K562 (cell line): ENCODE results near the gene UBE2L6. TPM values are rescaled to one million over a fixed set of nuclear protein-coding genes. Genes with fewer than 3 reads are reported as not detected.

ENCODE experiments used
- ATAC-seq: fragments of 200-7000 bp; cut with Tn5 transposase; 3 replicates; pipeline ENCODE4 v1.9.1; 2020; ENCODE audit warnings: moderate library complexity
- BruUV-seq: library from RNA; stranded (reverse); fragments of 400-500 nt; replicated peaks from 2 replicates; lab custom pipeline; 2021; lab: Mats Ljungman, UMichigan
- CTCF ChIA-PET: fragments of 300-600 bp; formaldehyde crosslinking; extraction: SDS; loops from one replicate; lab custom pipeline; 2021; ENCODE audit warnings: low intra/inter-chr PET ratio; lab: Yijun Ruan, JAX
- POLR2A ChIA-PET: fragments of 300-600, 350-650 bp; sonication (Branson Sonifier 250); formaldehyde crosslinking; extraction: SDS; loops from one replicate; lab custom pipeline; 2021; ENCODE audit warnings: antibody characterized with exemption, inconsistent platforms; lab: Yijun Ruan, JAX
- DNase-seq, 4 experiments: peaks; one replicate each; pipeline versions ENCODE4 v3.0.0 to v3.0.0-alpha.2; 2011 to 2018; ENCODE audit warnings: low spot score in 3 of 4, mixed read lengths in 3 of 4; ENCODE audit errors: extremely low read depth in 1 of 4
- FAIRE-seq: peaks from 2 replicates; lab custom pipeline; 2011; peaks lifted over from hg19 to GRCh38; lab: Jason Lieb, UNC
- H2AFZ ChIP-seq: 2 replicates; pipeline ENCODE4 v1.6.0; 2011; ENCODE audit warnings: low read depth, low read length, control low read depth, inconsistent platforms
- H3K27ac ChIP-seq: fragments of 200-600 bp; 3 replicates; pipeline ENCODE4 v1.8.0; 2011; ENCODE audit warnings: low read depth, mild to moderate bottlenecking, control low read depth, inconsistent platforms, low read length, moderate library complexity, mixed read lengths; ENCODE audit errors: extremely low read depth
- H3K27me3 ChIP-seq, 2 experiments: fragments of 300-600 bp in 1 of 2; 2 replicates in 1 of 2; 3 replicates in 1 of 2; pipeline versions ENCODE4 v1.6.0 to v1.8.0; 2011; ENCODE audit warnings: inconsistent platforms in 2 of 2, low read length in 2 of 2, mild to moderate bottlenecking in 1 of 2, mixed read lengths in 1 of 2, moderate library complexity in 1 of 2; ENCODE audit not compliant: control insufficient read depth in 2 of 2, insufficient read depth in 2 of 2
- H3K36me3 ChIP-seq: fragments of 300-600 bp; 3 replicates; pipeline ENCODE4 v1.8.0; 2011; ENCODE audit warnings: mild to moderate bottlenecking, low read length, inconsistent platforms; ENCODE audit not compliant: control insufficient read depth, insufficient read depth
- H3K4me1 ChIP-seq, 2 experiments: fragments of 200-600 bp in 1 of 2; replicated peaks in 1 of 2; 2 replicates in 1 of 2; 3 replicates in 1 of 2; pipeline versions ENCODE4 v1.5.1 to v1.8.0; 2011; ENCODE audit warnings: inconsistent platforms in 2 of 2, low read length in 2 of 2, mild to moderate bottlenecking in 1 of 2, mixed read lengths in 1 of 2, moderate library complexity in 1 of 2; ENCODE audit not compliant: control insufficient read depth in 2 of 2, insufficient read depth in 2 of 2
- H3K4me2 ChIP-seq: 2 replicates; pipeline ENCODE4 v1.6.1; 2011; ENCODE audit warnings: low read length, control low read depth, inconsistent platforms, mixed read lengths; ENCODE audit not compliant: insufficient read depth
- H3K4me3 ChIP-seq: fragments of 200-600 bp; sonication (generic), shearing (Covaris generic); 2 replicates; pipeline ENCODE4 v1.5.1; 2016; ENCODE audit warnings: control low read depth, inconsistent platforms
- H3K79me2 ChIP-seq: fragments of 200-600 bp; 3 replicates; pipeline ENCODE4 v1.8.0; 2011; ENCODE audit warnings: low read length, inconsistent platforms; ENCODE audit not compliant: control insufficient read depth, insufficient read depth
- H3K9ac ChIP-seq, 2 experiments: 2 replicates each; pipeline versions ENCODE4 v1.6.0 to v1.6.1; 2011; ENCODE audit warnings: low read depth in 2 of 2, low read length in 2 of 2, control low read depth in 1 of 2, inconsistent platforms in 1 of 2, mild to moderate bottlenecking in 1 of 2, mixed read lengths in 1 of 2; ENCODE audit not compliant: insufficient read depth in 1 of 2
- H3K9me1 ChIP-seq: one replicate; pipeline ENCODE4 v1.6.0; 2011; ENCODE audit warnings: inconsistent platforms, mild to moderate bottlenecking, low read length, moderate library complexity; ENCODE audit not compliant: control insufficient read depth, insufficient read depth
- H3K9me3 ChIP-seq: replicated peaks from 2 replicates; pipeline ENCODE4 v1.5.1; 2011; ENCODE audit warnings: low read depth, low read length, inconsistent platforms; ENCODE audit not compliant: control insufficient read depth, insufficient read depth
- H4K20me1 ChIP-seq: replicated peaks from 2 replicates; pipeline ENCODE4 v1.6.1; 2011; ENCODE audit warnings: low read length, inconsistent platforms, mixed read lengths; ENCODE audit not compliant: control insufficient read depth, insufficient read depth
- EP400 ChIP-seq: fragments of 450-650 bp; IDR thresholded peaks from 2 replicates; pipeline ENCODE4 v1.6.1; 2017; ENCODE audit warnings: antibody characterized with exemption, mild to moderate bottlenecking, moderate library complexity
- FOXJ2 ChIP-seq: fragments of 200-800 bp; sonication (Bioruptor generic); IDR thresholded peaks from 2 replicates; pipeline ENCODE4 v1.6.1; 2016; ENCODE audit warnings: missing genetic modification characterization, missing compliant biosample characterization
- ZNF561 ChIP-seq: fragments of 450-650 bp; formaldehyde crosslinking; conservative IDR thresholded peaks from 2 replicates; pipeline ENCODE4 v1.4.0; 2020; ENCODE audit warnings: mild to moderate bottlenecking, moderate library complexity
- WGBS: fragments of 100-300 bp; shearing (Covaris generic); methylation state at CpG from one replicate; pipeline ENCODE4 v1.1.6; 2016; ENCODE audit warnings: low coverage, mixed read lengths; ENCODE audit not compliant: insufficient coverage; ENCODE audit errors: missing lambda C conversion rate; 5-methylcytosine and 5-hydroxymethylcytosine counted together
- in situ Hi-C: fragments of 300-500 bp; cut with MboI; formaldehyde crosslinking; loops from 4 replicates; pipeline ENCODE4 v1.15.0; 2018; ENCODE audit warnings: inconsistent platforms, mixed read lengths
- intact Hi-C: fragments of 100-400 bp; cut with micrococcal nuclease; formaldehyde crosslinking; loops from 2 replicates; pipeline ENCODE4 v1.14.2; 2022
- polyA plus RNA-seq, 8 experiments: library from polyadenylated mRNA; depleted of rRNA in 4 of 8; stranded (reverse) in 5 of 8; unstranded in 3 of 8; fragments of >200 nt; fragmentation: Nextera tagmentation in 2 of 8; fragmentation: Illumina TruSeq in 1 of 8; extraction: Ambion mirVana in 2 of 8; extraction: Trizol in 1 of 8; gene quantifications; 2 replicates each; pipeline versions ENCODE4 v1.2.1 to v1.2.3, GENCODE V29; 2011 to 2014; ENCODE audit warnings: inconsistent platforms in 1 of 8, missing spikeins in 1 of 8
- total RNA-seq, 7 experiments: library from RNA; depleted of rRNA in 6 of 7; stranded (reverse); fragments of >200 nt in 6 of 7; fragmentation: Illumina TruSeq in 2 of 7; extraction: Trizol in 2 of 7; gene quantifications; 2 replicates each; pipeline versions ENCODE4 v1.2.1 to v1.2.3, GENCODE V29; 2011 to 2021; ENCODE audit warnings: low replicate concordance in 1 of 7
- TF ChIP-seq, protein P1 (sequence below), 2 experiments: fragments of 200-800 bp in 1 of 2; sonication (Bioruptor generic) in 1 of 2; sonication (generic) in 1 of 2; formaldehyde crosslinking in 1 of 2; IDR thresholded peaks in 1 of 2; conservative IDR thresholded peaks in 1 of 2; 2 replicates each; pipeline versions ENCODE4 v1.5.0 to v1.6.1; 2016 to 2020; ENCODE audit warnings: missing compliant biosample characterization in 1 of 2, missing genetic modification characterization in 1 of 2, missing genetic modification reagents in 1 of 2
- TF ChIP-seq, protein P2 (sequence below): sonication (generic); formaldehyde crosslinking; IDR thresholded peaks from 2 replicates; pipeline ENCODE4 v1.8.0; 2022; ENCODE audit warnings: mild to moderate bottlenecking, missing genetic modification reagents

UBE2L6 gene
- total and polyA plus RNA-seq, 9 of the 15 experiments (the other 6 are each of a cell fraction or from before 2014, with no cell fraction given): 5.9 to 24.9 (median 9.7) TPM

DNA sequence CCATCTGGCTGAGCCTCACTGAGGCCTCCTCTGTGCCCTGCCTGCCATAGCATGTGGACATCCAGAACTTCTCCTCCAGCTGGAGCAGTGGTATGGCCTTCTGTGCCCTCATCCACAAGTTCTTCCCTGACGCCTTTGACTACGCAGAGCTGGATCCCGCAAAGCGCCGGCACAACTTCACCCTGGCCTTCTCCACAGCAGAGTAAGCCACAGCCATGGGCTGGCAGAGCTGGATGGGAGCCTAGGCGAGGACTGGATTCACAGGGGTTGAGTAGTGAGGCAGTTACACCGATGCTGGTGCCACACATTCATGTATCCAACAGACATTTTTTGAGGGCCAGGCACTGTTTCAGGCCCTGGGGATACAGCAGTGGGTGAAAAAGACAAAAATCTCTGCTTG lies 21.0 kb downstream of the UBE2L6 start:
- Histone ChIP-seq H3K4me1 (peaks cover 6 to 9% of the 10 kb centered on the region in 2 experiments; a peak in 4 of 5 replicates), H3K9ac (no peak overlapping the region), H3K79me2 (no peaks in the 10 kb centered on the region), H3K4me2 (no peak overlapping the region), H3K4me3 (no peak overlapping the region), H2AFZ (no peak overlapping the region), H3K27me3 (peaks cover 0 to 14% of the 10 kb centered on the region in 2 experiments; a peak in 2 of 5 replicates), H3K9me3 (no peaks in the 10 kb centered on the region), H3K9me1 (no peaks in the 10 kb centered on the region), H3K36me3 (no peaks in the 10 kb centered on the region), H4K20me1 (no peaks in the 10 kb centered on the region), H3K27ac (no peak overlapping the region)
- ATAC-seq (no peak), DNase-seq (no peak), FAIRE-seq (no peak)
- in situ Hi-C loops (no loop called here), intact Hi-C loops (no loop called here)
- no TSS peak for BruUV-seq
- whole genome bisulfite sequencing: 75% methylated on average over 6 of the region's 7 CpGs
- no peak for TF ChIP-seq FOXJ2
- TF ChIP-seq, protein P1, sequence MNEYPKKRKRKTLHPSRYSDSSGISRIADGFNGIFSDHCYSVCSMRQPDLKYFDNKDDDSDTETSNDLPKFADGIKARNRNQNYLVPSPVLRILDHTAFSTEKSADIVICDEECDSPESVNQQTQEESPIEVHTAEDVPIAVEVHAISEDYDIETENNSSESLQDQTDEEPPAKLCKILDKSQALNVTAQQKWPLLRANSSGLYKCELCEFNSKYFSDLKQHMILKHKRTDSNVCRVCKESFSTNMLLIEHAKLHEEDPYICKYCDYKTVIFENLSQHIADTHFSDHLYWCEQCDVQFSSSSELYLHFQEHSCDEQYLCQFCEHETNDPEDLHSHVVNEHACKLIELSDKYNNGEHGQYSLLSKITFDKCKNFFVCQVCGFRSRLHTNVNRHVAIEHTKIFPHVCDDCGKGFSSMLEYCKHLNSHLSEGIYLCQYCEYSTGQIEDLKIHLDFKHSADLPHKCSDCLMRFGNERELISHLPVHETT (CRISPR knock-in tag; conservative IDR thresholded peaks at IDR 0.05 in 1 of 2, IDR thresholded peaks at IDR 0.05 in 1 of 2): no peak
- TF ChIP-seq ZNF561 (CRISPR knock-in tag): no peak
- TF ChIP-seq, protein P2, sequence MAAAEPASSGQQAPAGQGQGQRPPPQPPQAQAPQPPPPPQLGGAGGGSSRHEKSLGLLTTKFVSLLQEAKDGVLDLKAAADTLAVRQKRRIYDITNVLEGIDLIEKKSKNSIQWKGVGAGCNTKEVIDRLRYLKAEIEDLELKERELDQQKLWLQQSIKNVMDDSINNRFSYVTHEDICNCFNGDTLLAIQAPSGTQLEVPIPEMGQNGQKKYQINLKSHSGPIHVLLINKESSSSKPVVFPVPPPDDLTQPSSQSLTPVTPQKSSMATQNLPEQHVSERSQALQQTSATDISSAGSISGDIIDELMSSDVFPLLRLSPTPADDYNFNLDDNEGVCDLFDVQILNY (CRISPR knock-in tag): no peak
- no peak for TF ChIP-seq EP400
- ChIA-PET CTCF (no interaction called here), POLR2A (interaction anchor here (2.5 kb wide), 1 partner anchor 10 kb away, joined by 11 read pairs; the partner anchor contains the start of gene SMTNL1)
